C4-2B (cell line): ENCODE data around the gene OR51A2.

Experiments
- ZFX ChIP-seq: fragments of 450-650 bp; IDR thresholded peaks from 2 replicates; pipeline ENCODE4 v1.6.1; 2017
- TF ChIP-seq, protein P1 (sequence below): fragments of 450-650 bp; conservative IDR thresholded peaks from 2 replicates; pipeline ENCODE4 v1.5.1; 2017; ENCODE audit warnings: mild to moderate bottlenecking

DNA sequence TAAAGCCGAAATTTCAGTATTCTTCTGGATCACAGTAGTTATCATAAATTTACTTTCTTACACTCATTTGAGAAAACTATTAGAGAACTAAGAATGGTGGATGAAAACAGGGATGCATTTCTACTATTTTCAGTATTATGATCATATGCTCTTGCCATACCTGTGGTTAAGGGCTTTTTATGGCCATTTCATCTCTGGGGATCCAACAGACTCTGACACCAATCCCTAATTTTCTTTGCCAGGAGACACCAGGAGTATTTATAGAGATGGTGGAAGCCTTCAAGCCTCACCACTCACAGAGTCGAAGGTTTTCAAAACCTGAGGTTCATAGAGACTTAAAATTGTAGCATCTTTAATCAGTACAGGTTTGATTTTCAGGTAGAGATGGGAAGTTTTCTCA, 39.0 kb upstream of the OR51A2 start, which contains the start of gene OR51L1:
- TF ChIP-seq, protein P1, sequence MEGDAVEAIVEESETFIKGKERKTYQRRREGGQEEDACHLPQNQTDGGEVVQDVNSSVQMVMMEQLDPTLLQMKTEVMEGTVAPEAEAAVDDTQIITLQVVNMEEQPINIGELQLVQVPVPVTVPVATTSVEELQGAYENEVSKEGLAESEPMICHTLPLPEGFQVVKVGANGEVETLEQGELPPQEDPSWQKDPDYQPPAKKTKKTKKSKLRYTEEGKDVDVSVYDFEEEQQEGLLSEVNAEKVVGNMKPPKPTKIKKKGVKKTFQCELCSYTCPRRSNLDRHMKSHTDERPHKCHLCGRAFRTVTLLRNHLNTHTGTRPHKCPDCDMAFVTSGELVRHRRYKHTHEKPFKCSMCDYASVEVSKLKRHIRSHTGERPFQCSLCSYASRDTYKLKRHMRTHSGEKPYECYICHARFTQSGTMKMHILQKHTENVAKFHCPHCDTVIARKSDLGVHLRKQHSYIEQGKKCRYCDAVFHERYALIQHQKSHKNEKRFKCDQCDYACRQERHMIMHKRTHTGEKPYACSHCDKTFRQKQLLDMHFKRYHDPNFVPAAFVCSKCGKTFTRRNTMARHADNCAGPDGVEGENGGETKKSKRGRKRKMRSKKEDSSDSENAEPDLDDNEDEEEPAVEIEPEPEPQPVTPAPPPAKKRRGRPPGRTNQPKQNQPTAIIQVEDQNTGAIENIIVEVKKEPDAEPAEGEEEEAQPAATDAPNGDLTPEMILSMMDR = no peak
- no peak for TF ChIP-seq ZFX
